ENCODE results near the gene AKR1A1.

Gene AKR1A1

GRCh38 chr1:45604239-45604638, 53.6 kb downstream of the AKR1A1 start:
- Histone ChIP-seq H3K36me3 (ENCODE audit: control insufficient read depth in 1 of 2, insufficient read depth in 2 of 2, low read length in 2 of 2) (peaks cover 8 to 25% of the 10 kb centered on the region in 2 donors), H3K9me3 (ENCODE audit: control insufficient read depth in 1 of 2, low read length in 2 of 2) (no peaks in the 10 kb centered on the region), H3K4me3 (ENCODE audit: low read depth in 1 of 2, low read length in 2 of 2) (no peak overlapping the region), H3K4me1 (ENCODE audit: control insufficient read depth in 1 of 2, insufficient read depth in 2 of 2, low read length in 2 of 2) (peaks cover 0 to 4% of the 10 kb centered on the region in 2 donors), H3K27me3 (ENCODE audit: low read depth, low read length) (no peaks in the 10 kb centered on the region), H3K27ac (ENCODE audit: low read length) (no peak overlapping the region)

- no peaks in the 10 kb centered on the region for H3K9me3 ChIP-seq (ENCODE audit: control insufficient read depth in 1 of 2, low read length in 2 of 2)
- no peak overlapping the region for H3K4me3 ChIP-seq (ENCODE audit: low read depth in 1 of 2, low read length in 2 of 2)
- no peaks in the 10 kb centered on the region for H3K27me3 ChIP-seq (ENCODE audit: low read depth, low read length)
- no peak overlapping the region for H3K27ac ChIP-seq (ENCODE audit: low read length)
- peaks cover 0 to 4% of the 10 kb centered on the region in 2 donors for H3K4me1 ChIP-seq (ENCODE audit: control insufficient read depth in 1 of 2, insufficient read depth in 2 of 2, low read length in 2 of 2)
- peaks cover 22 to 32% of the 10 kb centered on the region in 2 donors for H3K36me3 ChIP-seq (ENCODE audit: control insufficient read depth in 1 of 2, insufficient read depth in 2 of 2, low read length in 2 of 2)
Measured at GRCh38 chr1:45607404-45608074, 56.9 kb downstream of the AKR1A1 start.

GRCh38 chr1:45608175-45609156, 57.8 kb downstream of the AKR1A1 start:
- peaks cover 0 to 4% of the 10 kb centered on the region in 2 donors for H3K4me1 ChIP-seq (ENCODE audit: control insufficient read depth in 1 of 2, insufficient read depth in 2 of 2, low read length in 2 of 2)
- H3K4me3 ChIP-seq (ENCODE audit: low read depth in 1 of 2, low read length in 2 of 2), result peak overlapping the region in 1 of 2 donors; percentile 12
- peak overlapping the region; percentile 17 for H3K27ac ChIP-seq (ENCODE audit: low read length)
- peaks cover 22 to 39% of the 10 kb centered on the region in 2 donors for H3K36me3 ChIP-seq (ENCODE audit: control insufficient read depth in 1 of 2, insufficient read depth in 2 of 2, low read length in 2 of 2)
- no peaks in the 10 kb centered on the region for H3K9me3 ChIP-seq (ENCODE audit: control insufficient read depth in 1 of 2, low read length in 2 of 2)
- H3K27me3 ChIP-seq (ENCODE audit: low read depth, low read length), result no peaks in the 10 kb centered on the region

- H3K9me3 ChIP-seq (ENCODE audit: control insufficient read depth in 1 of 2, low read length in 2 of 2), result no peaks in the 10 kb centered on the region
- no peaks in the 10 kb centered on the region for H3K27me3 ChIP-seq (ENCODE audit: low read depth, low read length)
- no peak overlapping the region for H3K27ac ChIP-seq (ENCODE audit: low read length)
- peaks cover 0 to 4% of the 10 kb centered on the region in 2 donors for H3K4me1 ChIP-seq (ENCODE audit: control insufficient read depth in 1 of 2, insufficient read depth in 2 of 2, low read length in 2 of 2)
- H3K36me3 ChIP-seq (ENCODE audit: control insufficient read depth in 1 of 2, insufficient read depth in 2 of 2, low read length in 2 of 2), result peaks cover 33 to 51% of the 10 kb centered on the region in 2 donors
- H3K4me3 ChIP-seq (ENCODE audit: low read depth in 1 of 2, low read length in 2 of 2), result no peak overlapping the region
Measured at GRCh38 chr1:45610589-45611226, 60.1 kb downstream of the AKR1A1 start.

GRCh38 chr1:45612941-45613579, 62.4 kb downstream of the AKR1A1 start:
- Histone ChIP-seq H3K4me1 (ENCODE audit: control insufficient read depth in 1 of 2, insufficient read depth in 2 of 2, low read length in 2 of 2) (no peaks in the 10 kb centered on the region), H3K36me3 (ENCODE audit: control insufficient read depth in 1 of 2, insufficient read depth in 2 of 2, low read length in 2 of 2) (peaks cover 46 to 59% of the 10 kb centered on the region in 2 donors), H3K27me3 (ENCODE audit: low read depth, low read length) (no peaks in the 10 kb centered on the region), H3K27ac (ENCODE audit: low read length) (no peak overlapping the region), H3K9me3 (ENCODE audit: control insufficient read depth in 1 of 2, low read length in 2 of 2) (no peaks in the 10 kb centered on the region), H3K4me3 (ENCODE audit: low read depth in 1 of 2, low read length in 2 of 2) (no peak overlapping the region)

- Histone ChIP-seq H3K4me3 (ENCODE audit: low read depth in 1 of 2, low read length in 2 of 2) (no peak overlapping the region), H3K27me3 (ENCODE audit: low read depth, low read length) (no peaks in the 10 kb centered on the region), H3K4me1 (ENCODE audit: control insufficient read depth in 1 of 2, insufficient read depth in 2 of 2, low read length in 2 of 2) (no peaks in the 10 kb centered on the region), H3K9me3 (ENCODE audit: control insufficient read depth in 1 of 2, low read length in 2 of 2) (no peaks in the 10 kb centered on the region), H3K27ac (ENCODE audit: low read length) (no peak overlapping the region), H3K36me3 (ENCODE audit: control insufficient read depth in 1 of 2, insufficient read depth in 2 of 2, low read length in 2 of 2) (peaks cover 40 to 58% of the 10 kb centered on the region in 2 donors)
Measured at GRCh38 chr1:45615885-45616284, 65.3 kb downstream of the AKR1A1 start.

GRCh38 chr1:45617618-45618017, 67.0 kb downstream of the AKR1A1 start:
- H3K36me3 ChIP-seq (ENCODE audit: control insufficient read depth in 1 of 2, insufficient read depth in 2 of 2, low read length in 2 of 2), result peaks cover 39 to 54% of the 10 kb centered on the region in 2 donors

GRCh38 chr1:45619149-45619921, 68.7 kb downstream of the AKR1A1 start:
- H3K36me3 ChIP-seq (ENCODE audit: control insufficient read depth in 1 of 2, insufficient read depth in 2 of 2, low read length in 2 of 2), result peaks cover 39 to 42% of the 10 kb centered on the region in 2 donors
- H3K9me3 ChIP-seq (ENCODE audit: control insufficient read depth in 1 of 2, low read length in 2 of 2), result no peaks in the 10 kb centered on the region
- H3K4me1 ChIP-seq (ENCODE audit: control insufficient read depth in 1 of 2, insufficient read depth in 2 of 2, low read length in 2 of 2), result peaks cover 0 to 9% of the 10 kb centered on the region in 2 donors
- no peaks in the 10 kb centered on the region for H3K27me3 ChIP-seq (ENCODE audit: low read depth, low read length)
- peak overlapping the region; percentile 2 for H3K27ac ChIP-seq (ENCODE audit: low read length)
- no peak overlapping the region for H3K4me3 ChIP-seq (ENCODE audit: low read depth in 1 of 2, low read length in 2 of 2)

More at GRCh38 chr1:45617618-45618017, 67.0 kb downstream of the AKR1A1 start:
- no peaks in the 10 kb centered on the region for H3K9me3 ChIP-seq (ENCODE audit: control insufficient read depth in 1 of 2, low read length in 2 of 2)
- peaks cover 0 to 9% of the 10 kb centered on the region in 2 donors for H3K4me1 ChIP-seq (ENCODE audit: control insufficient read depth in 1 of 2, insufficient read depth in 2 of 2, low read length in 2 of 2)
- no peaks in the 10 kb centered on the region for H3K27me3 ChIP-seq (ENCODE audit: low read depth, low read length)
- H3K27ac ChIP-seq (ENCODE audit: low read length), result no peak overlapping the region
- no peak overlapping the region for H3K4me3 ChIP-seq (ENCODE audit: low read depth in 1 of 2, low read length in 2 of 2)

All from muscle layer of duodenum (tissue), 2 donors.